Amniotic epithelial cell (primary cell): Measurements from ENCODE around the gene ARHGAP15.
A peak's percentile ranks its signal among the peaks of the same experiment; 100 is the strongest.

Experiments
- DNase-seq: peaks from one replicate; pipeline ENCODE4 v3.0.0-alpha.2; 2010; ENCODE audit warnings: low read depth

Gene ARHGAP15

DNA sequence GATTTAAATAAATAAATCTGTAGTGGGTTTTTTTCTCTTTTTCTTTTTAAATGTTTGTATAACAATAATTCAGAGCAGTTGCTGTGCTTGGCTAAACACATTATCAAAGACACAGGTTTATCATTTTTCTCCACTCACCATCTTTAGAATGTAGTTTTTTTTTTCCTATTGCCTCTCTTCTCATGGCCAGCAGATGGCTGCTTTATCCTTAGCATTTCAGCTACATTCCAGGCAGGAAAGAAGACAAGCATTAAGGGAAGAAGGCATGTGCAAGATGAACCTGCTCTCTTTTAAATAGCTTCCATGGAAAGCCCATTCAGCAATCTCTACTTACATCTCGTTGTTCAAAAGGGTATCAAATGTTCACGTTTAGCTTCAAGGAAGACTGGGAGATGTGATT is 42.6 kb downstream of the ARHGAP15 start:
- peak; percentile 12 for DNase-seq

DNA sequence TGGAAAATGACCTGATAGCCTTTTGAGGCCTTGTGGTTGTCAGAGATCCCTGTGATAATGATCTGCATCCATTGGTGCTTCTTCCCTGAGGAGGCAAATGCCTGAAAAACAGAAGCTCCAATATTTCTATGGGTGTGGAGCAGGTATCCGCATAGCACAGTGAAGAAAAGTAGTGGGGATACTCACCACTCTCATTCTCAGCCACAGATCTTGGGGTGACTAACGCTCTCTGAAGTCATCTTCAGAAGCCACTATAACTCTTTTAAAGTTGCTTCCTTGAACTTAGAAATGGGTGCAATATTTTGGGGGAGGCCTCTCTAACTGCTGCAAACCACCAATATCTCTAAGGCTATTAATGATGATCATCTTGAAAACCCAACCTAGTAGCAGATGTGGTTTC is 46.2 kb downstream of the ARHGAP15 start:
- no peak for DNase-seq

DNA sequence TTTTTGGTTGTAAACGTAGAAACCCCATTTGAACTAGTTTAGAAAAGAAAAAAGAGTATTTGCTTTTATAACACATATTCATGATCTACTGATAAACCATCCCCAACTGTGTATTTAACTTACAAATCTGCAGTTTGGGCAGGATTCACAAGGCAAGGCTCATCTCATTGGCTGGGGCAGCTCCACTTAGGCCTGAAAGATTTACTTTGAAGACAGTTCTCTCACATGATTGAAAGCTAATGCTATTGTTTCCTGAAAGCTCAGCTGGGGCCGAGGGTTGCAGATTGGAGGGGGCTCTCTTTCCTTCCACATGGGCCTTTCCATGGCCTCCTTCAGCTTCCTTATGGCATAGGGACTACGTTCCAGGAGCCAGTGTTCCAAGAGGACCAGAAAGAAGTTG is 47.4 kb downstream of the ARHGAP15 start:
- no peak for DNase-seq

DNA sequence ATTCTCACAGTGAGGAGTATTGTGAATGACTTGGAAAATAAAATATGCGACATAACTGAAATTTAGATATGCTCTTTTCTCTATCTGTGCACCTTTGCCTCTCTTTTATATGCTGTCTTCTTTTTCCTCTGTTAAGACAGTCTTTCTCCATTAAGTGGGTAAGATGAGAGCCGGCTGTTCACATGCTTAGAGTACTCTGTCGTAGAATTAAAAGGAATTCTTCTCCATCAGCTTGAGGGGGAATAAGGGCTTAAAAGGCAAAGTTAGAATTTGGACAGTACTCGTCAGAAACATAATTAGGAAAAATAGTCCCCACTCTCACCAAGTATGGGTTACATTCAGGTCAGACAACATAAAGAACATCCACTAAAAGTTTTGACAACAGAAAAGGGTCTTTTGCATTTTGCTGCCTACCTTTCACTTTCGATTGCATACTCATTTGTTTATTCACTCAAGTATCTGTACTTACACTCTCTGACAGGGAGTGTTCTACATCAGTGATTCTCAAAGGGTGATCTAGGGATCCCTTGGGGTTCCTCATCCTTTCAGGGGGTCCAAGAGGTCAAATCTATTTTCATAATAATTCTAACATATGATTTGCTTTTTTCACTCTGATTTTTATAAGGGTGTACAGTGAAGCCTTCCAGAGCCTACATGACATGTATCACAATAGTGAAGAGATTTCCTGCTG is 48.0 kb downstream of the ARHGAP15 start:
- DNase-seq, result no peak

DNA sequence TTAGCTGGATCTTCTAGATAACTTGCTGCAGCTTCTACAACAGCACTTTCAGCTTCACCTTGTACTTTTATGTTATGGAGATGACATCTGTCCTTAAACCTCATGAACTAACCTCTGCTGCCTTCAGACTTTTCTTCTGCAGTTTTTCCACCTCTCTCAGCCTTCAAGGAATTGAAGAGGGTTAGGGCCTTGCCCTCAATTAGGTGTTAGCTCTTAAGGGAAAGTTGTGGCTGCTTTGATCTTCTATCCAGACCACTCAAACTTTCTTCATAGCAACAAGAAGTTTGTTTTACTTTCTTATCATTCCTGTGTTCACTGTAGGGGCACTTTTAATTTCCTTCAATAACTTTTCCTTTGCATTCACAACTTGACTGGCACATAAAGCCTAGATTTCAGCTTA is 52.3 kb downstream of the ARHGAP15 start:
- DNase-seq, result no peak

DNA sequence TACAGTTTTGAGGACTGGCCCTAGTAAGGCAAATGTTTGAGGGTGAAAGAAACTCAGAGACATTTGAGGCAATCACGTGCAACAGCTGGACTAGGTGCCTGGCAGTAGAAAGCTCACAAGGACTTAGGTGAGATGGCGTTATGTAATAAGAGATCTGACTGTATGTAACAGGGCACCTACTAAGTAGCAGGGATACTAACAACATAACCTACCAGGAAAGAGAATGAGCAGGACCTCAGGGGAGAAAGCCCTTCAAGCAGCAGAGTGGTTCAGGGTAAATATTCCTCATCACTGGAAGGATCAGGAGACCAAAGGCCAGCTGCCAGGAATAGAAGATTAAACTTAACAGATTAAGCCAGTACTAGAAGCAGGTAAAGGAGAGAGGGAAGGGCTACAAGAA is 53.4 kb downstream of the ARHGAP15 start:
- no peak for DNase-seq

DNA sequence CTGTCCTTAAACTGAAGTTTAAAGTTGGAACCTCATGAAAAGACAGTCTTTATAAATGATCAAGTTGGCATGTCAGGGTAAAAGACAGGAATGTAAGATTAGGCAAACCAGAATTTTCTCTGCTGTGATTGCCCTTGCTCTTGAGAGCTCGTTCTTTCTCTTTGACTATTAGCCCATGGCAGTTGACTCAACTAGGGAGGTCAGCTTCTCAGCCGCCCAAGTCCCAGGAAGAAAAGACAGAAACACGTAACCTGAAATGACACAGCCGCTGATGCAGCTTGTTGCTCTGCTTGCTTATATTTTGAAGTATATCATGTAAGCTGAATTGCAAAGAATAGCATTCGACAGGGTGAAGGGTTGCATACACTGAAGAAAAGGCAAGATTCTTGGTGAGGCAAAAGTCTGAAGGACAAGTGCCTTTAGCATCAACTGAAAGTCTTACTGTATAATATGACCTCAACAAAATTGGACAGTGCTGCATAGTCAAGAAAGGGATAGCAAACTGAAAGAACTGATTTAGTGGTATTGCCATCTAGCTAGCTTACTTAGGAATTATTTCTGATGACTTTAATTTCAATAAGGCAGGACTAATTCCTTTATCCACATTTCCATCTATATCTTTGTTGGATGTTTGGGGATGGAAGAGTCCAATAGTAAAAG is 54.7 kb downstream of the ARHGAP15 start:
- no peak for DNase-seq

DNA sequence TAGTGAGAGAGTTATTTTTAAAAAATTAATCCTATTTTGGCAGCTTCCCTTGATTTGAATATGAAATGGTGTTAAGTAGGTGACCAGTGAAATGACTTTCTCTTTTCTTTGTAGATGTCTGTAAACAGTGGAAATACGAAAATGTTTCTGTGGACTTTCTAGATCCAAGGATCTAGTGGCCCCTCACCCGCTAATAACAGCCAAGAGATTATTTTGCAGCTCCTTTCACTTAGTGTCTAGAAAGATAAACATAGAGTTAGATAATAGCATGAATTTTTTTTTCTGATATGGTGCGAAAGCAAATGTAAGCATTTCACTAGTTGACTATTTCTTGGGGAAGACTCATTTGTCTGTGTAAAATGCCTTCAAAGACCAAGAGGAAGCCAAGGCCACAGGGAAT is 57.7 kb downstream of the ARHGAP15 start:
- DNase-seq, result no peak

DNA sequence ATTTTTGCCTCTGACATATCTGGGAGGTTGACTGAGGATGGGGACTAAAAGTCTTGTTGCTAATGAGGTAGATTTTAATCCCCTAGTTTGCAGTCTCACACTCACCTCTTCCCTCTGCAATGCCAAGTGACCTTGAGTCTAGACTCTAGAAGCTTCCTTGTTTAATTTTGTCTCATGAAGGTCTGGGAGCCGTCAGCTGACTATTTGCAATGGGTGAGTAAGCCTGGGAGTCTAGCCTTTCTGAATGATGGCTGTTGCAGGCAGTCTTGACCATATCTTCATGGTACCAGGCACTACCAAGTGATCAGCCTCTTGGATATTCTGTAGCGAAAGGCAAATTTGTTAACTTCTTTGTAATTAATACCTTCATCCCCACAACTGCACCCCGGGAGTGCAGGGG is 61.2 kb downstream of the ARHGAP15 start:
- DNase-seq, result peak; percentile 54

DNA sequence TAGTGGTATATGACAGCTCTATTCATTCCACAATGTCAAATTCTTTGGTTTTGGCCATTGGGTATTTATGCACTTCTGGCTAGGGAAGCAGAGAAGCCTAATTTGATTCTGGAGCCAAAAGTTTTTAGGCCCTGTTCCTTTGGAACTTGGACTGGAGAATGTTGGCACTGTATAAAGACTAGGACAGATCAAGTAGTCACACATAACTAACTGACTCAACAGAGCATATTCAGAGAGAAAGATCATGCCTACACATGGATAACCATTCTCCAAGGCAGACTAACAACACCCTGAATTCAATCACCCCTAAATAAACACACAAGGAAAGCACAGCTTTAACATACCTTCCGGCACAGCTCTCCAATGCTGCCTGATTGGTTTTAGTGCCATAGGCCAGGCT is 62.9 kb downstream of the ARHGAP15 start:
- no peak for DNase-seq

DNA sequence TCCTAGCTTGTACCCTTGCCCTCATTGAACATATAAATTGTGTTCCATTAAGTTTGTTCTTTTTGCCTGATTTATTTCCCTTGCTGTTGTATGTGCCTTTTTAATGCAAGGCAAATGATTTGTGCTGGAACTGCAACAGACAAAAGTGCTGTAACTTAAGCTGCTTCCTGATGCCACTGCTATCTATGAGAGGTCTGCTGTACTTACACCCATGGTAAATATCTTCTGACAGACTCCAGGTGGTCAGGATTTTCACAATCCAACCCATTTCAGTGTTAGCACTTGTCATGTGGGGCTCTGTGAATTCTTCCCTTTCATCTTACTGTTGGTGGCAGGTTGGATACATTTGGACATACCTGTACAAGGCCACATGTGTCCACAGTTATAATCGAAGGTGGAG is 63.5 kb downstream of the ARHGAP15 start:
- DNase-seq, result no peak

DNA sequence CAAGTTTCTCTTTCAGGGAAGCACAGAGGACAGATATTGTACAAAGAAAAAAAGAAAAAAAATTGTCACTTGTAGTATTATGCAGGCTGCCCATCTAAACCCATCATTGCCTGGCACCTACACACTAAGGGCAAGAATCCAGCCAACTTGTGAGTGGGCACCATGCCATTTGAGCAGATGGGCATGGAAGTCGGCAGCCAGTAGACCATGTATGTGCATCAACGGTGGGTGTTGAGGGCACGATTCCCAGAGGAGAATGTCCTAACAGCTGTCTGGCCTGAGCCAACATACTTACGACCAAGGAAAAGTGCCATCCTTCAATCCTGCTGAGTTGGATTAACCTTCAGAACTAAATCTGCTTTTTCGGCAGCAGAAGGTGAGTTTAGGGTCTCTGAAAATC is 63.9 kb downstream of the ARHGAP15 start:
- DNase-seq, result no peak

DNA sequence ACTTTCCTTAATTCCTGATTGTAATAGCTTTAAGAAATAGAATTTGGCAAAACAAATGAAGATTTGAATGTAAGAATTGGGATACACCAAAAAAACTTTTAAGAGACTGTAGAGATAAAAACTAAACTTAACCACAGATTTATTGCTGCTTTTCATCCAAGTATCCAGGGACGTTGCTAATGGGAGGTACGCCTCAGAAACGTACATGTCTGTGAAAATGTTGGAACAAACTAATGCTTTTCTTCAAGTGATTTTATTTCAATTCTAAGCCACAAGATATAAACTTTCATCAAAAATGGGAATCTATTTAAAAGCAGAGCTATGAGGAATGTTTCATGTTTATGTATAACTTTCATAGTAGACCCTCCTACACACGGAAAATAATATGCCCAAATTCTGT is 66.3 kb downstream of the ARHGAP15 start:
- no peak for DNase-seq

DNA sequence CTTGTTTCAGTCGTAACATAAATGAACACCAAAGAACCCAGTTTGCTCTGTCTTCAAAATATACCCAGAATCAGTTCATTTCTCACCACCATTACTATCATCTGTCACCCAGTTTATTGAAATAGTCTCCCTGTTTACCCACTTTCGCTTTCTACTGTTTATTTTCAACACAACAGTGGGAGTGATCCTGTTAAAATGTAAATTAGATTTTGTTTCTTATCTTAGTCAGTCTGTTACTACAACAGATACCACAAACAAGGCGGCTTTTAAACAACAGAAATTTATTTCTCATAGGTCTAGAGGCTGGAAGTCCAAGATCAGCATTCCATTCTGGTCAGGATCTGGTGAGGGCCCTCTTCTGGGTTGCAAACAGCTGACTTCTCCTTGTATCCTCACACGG is 74.8 kb downstream of the ARHGAP15 start:
- no peak for DNase-seq

DNA sequence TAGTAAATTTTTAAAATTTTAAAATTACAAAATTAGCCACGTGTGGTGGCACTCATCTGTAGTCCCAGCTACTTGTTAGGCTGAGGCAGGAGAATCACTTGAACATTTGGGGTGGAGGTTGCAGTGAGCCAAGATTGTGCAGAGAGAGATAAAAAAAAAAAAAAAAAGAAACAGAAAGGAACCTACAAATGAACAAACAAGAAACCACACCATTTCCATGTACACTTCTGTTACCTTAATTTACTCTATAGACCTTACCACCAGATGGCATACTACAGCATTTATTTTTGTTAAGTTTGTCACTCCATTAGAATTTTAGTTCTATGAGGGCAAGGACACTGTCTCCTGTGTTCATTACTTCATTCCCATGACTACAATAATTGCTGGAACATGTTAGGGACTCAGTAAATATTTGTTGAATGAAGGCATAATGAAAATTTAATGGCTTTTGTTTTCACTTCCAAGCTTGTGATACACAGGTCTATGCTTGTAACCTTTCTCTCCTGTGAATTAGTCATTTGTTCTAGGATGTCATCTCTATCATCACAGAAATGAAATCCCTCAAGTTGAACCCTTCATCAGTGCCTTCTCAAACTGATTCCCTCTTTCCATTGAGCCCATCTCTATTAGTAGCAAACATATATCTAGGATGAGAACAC is 76.0 kb downstream of the ARHGAP15 start:
- DNase-seq, result peak; percentile 12

DNA sequence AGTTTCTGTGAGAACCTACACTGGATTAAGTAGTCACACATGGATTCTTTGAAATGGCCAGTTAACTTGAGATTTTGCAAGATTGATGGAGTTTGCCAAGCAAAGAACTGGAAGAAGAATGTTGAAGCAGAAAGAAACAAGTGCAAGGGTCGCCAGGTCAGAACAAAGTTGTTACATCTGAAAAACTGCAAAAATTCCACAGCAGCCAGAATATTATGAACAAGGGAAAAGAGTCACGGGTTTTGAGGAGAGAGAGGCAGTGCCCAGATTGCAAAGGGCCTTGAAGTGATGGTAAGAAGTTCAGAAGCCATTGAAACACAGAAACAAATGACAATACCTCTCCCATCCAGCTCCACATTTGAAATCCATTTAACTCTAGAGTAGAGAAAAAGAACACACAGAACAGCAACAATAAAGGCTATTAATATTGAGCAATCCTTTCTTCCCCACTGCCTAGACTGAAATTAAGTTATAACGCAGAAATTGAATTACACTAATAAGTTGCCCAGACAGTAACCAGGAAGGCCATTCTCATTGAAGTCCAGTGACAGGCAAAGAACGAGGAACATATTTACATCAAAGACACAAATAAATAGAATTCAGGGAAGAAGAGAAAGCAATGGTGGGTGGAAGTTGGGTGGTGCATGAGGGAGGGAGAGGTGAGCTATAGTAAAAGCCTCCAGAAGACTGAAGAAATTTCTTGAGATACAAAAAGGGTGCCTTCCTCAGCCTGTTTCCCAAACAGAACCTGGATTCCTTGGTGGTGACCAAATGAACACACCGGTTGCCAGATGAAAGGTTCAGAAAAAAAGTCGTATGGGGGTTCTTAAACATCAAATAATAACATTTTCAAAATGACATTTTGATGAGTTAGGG is 80.6 kb downstream of the ARHGAP15 start:
- DNase-seq, result no peak

DNA sequence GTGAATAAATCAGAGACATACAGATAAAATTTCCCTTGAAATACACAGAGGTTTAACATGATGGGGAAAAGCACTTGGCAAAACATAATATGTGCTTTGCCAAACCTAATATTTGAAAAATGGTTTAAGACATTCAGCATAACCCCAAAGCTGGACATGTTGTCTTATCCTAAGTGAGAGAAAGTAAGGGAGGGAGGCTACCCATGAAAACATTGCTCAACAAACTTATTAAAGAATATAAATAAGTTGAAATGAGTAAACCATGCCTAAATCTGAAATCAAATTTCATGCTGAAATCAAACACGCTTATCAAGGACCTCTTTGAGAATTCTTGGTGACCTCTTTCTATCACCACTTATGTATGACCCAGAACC is 81.2 kb downstream of the ARHGAP15 start:
- DNase-seq, result no peak

DNA sequence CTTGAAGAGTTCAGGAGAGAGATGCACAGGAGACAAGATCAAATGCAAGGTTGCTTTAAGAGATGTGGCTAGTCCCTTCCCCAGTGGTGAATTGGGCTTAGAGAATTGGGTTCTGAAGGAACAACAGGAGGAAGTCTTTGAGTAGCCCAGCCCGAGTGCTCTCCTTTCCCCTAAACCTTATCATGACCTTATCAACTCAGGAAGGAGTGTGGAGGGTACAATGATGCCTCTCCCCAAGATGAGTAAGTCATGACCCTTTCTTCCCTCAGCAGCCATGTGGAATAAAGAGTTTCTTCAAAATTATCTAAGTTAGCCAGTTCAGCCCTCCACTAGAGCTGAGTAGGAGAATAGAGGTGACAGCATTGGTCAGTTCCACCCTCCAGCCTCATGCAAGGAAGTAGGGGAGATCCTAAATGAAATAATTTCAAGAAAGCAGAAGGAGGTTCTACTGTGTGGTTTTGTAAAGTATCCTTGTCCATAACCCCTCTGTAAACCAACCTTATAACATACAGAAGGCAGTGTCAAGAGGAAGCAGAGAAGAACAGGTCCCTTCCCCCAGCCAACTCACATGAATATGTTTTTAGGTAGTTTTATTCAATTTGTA is 88.4 kb downstream of the ARHGAP15 start:
- no peak for DNase-seq

DNA sequence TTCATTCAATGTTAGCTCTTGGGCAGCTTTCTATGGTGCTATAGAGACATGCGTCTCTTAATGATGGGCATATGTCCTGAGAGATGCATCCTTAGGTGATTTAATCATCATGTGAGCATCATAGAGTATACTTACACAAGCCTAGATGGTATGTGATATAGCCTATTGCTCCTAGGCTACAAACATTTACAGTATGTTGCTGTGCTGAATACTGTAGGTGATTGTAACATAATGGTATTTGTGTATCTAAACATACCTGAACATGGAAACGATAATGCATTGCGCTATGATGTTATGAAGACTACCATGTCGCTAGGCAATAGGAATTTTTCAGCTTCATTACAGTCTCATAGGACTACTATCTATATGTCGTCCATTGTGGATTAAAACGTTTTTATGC is 89.4 kb downstream of the ARHGAP15 start:
- no peak for DNase-seq

DNA sequence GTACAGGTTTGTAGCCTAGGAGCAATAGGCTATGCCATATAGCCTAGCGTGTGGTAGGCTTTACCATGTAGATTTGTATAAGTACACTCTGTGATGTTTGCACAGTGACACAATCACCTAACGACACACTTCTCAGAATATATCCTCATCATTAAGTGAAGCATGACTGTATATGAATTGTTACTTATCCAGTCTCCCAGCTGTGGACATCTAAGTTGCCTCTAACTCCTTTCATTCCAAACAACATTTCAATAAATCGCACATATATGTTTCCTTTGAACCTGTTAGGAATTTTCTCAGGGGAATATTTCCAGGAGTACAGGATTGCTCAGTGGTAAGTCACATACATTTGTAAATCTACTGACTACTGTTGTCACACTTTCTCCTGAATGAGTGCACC is 90.0 kb downstream of the ARHGAP15 start:
- no peak for DNase-seq

DNA sequence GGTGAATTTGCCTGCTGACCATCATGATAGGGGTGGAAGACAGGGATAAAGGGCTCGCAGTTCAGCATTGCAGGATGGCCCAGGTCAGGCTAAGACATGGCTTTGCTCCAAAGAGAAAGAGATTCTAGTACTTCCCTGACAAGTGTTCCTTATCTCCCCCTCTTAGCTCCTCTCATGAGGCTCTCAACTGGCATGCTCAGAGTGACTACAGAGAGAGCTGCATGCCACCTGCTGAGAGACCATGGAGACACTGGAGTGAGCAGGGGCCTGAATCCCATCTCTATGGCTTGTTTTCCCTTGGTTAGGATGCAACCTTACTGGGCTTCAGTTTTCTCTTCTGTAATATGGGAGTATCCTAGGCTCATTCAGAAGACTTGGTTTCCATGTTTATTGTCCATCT is 94.3 kb downstream of the ARHGAP15 start:
- no peak for DNase-seq

DNA sequence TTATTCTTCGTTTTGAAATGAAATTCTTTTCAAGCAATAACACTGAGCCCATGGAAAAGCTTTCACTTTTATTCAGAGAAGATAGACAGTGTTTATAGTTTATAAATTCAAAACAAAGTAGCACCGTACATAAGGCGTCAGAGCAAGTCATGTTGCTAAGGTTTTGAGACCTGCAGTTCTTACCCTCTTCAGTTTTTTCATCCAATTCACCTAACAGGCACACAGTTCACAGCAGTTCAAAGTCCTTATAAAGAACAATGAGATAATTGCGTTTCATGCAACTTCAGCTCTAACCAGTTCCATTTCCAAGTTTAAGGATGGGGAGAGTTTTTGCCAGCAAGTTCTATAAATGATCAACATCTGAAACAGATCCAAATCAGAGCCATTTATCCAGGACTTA is 96.7 kb downstream of the ARHGAP15 start:
- DNase-seq, result no peak
